NCI-H1417 (cell line): ENCODE measurements around the gene RGS3.

Experiments used
- DNase-seq, 3 experiments: peaks; one replicate each; lab custom pipeline; 2025; lab: John Stamatoyannopoulos, UW

RGS3 gene

GRCh38 chr9:113530022-113530635, 66.6 kb downstream of the RGS3 start:
- no peak for DNase-seq

GRCh38 chr9:113530942-113531341, 67.4 kb downstream of the RGS3 start:
- DNase-seq = no peak

GRCh38 chr9:113531919-113532808, 68.6 kb downstream of the RGS3 start:
- no peak for DNase-seq

- no peak for DNase-seq
Observed at GRCh38 chr9:113532809-113533190, 69.3 kb downstream of the RGS3 start.

- no peak for DNase-seq
Observed at GRCh38 chr9:113533335-113534225, 70.1 kb downstream of the RGS3 start.

- no peak for DNase-seq
Observed at GRCh38 chr9:113535756-113536155, 72.2 kb downstream of the RGS3 start.

- no peak for DNase-seq
Observed at GRCh38 chr9:113536166-113536482, 72.6 kb downstream of the RGS3 start.

GRCh38 chr9:113536483-113537228, 73.1 kb downstream of the RGS3 start:
- DNase-seq = no peak

GRCh38 chr9:113537229-113537810, 73.8 kb downstream of the RGS3 start:
- no peak for DNase-seq

GRCh38 chr9:113538131-113538530, 74.6 kb downstream of the RGS3 start:
- no peak for DNase-seq

- DNase-seq = no peak
Observed at GRCh38 chr9:113538701-113539430, 75.3 kb downstream of the RGS3 start.

- no peak for DNase-seq
Observed at GRCh38 chr9:113540466-113540865, 76.9 kb downstream of the RGS3 start.

GRCh38 chr9:113541019-113541900, 77.7 kb downstream of the RGS3 start:
- peak in 1 of 3 experiments; percentile 4 for DNase-seq

- no peak for DNase-seq
Observed at GRCh38 chr9:113542006-113542405, 78.5 kb downstream of the RGS3 start.

GRCh38 chr9:113542741-113543140, 79.2 kb downstream of the RGS3 start:
- DNase-seq = peak in 1 of 3 experiments; percentile 45

- peak in 2 of 3 experiments; percentile 43 to 74 for DNase-seq
Observed at GRCh38 chr9:113543296-113543981, 79.9 kb downstream of the RGS3 start.

GRCh38 chr9:113543982-113544303, 80.4 kb downstream of the RGS3 start:
- peak; percentile 34 to 93 (median 64) for DNase-seq

- no peak for DNase-seq
Observed at GRCh38 chr9:113545068-113545467, 81.5 kb downstream of the RGS3 start.

- no peak for DNase-seq
Observed at GRCh38 chr9:113546566-113546965, 83.0 kb downstream of the RGS3 start.
